Measurements from ENCODE around the gene CEP55. TPM values are rescaled to one million over a fixed set of nuclear protein-coding genes. Genes with fewer than 3 reads are reported as not detected.

The CEP55 gene
- total and polyA plus RNA-seq, 2 of the 8 experiments (the other 6 are each of a cell fraction or from before 2014, with no cell fraction given) = 7.0 to 19.6 TPM

- TF ChIP-seq ASH2L (IDR thresholded peaks at IDR 0.05; ENCODE audit: low read length) (peak; percentile 81), CBX8 (IDR thresholded peaks at IDR 0.05; ENCODE audit: borderline replicate concordance, low read depth, low read length) (no peak), RXRA (IDR thresholded peaks at IDR 0.05; ENCODE audit: insufficient read depth, low read depth, low read length) (no peak), SUZ12 (IDR thresholded peaks at IDR 0.05; ENCODE audit: low read length) (peak; percentile 99), MAX (IDR thresholded peaks at IDR 0.05) (peak; percentile 88), CREB1 (IDR thresholded peaks at IDR 0.05) (peak; percentile 76), USF2 (IDR thresholded peaks at IDR 0.05; ENCODE audit: low read length) (no peak), CTCF (IDR thresholded peaks at IDR 0.05; ENCODE audit: control extremely low read depth in 1 of 3, insufficient read depth in 1 of 3, low read depth in 1 of 3, low read length in 3 of 3) (no peak), RFX5 (IDR thresholded peaks at IDR 0.05; ENCODE audit: borderline replicate concordance, low read depth, low read length) (no peak), SAP30 (IDR thresholded peaks at IDR 0.05; ENCODE audit: insufficient read depth, insufficient replicate concordance, low read length) (no peak), BACH1 (IDR thresholded peaks at IDR 0.05; ENCODE audit: low read length) (no peak), POLR2AphosphoS5 (IDR thresholded peaks at IDR 0.05; ENCODE audit: low read depth, low read length) (no peak), YY1 (IDR thresholded peaks at IDR 0.05; ENCODE audit: low read depth, low read length) (no peak), CTBP2 (IDR thresholded peaks at IDR 0.05; ENCODE audit: borderline replicate concordance, insufficient read depth, insufficient read length, low read length) (no peak), SP1 (IDR thresholded peaks at IDR 0.05; ENCODE audit: low read depth, low read length) (no peak), RNF2 (IDR thresholded peaks at IDR 0.05; ENCODE audit: borderline replicate concordance, low read depth, low read length, missing control alignments, poor library complexity, severe bottlenecking) (peak; percentile 83), JUND (IDR thresholded peaks at IDR 0.05; ENCODE audit: low read length) (no peak), KDM4A (IDR thresholded peaks at IDR 0.05; ENCODE audit: low read depth, low read length, severe bottlenecking) (peak; percentile 95), NRF1 (IDR thresholded peaks at IDR 0.05; ENCODE audit: low read depth, low read length) (no peak)
Observed at GRCh38 chr10:93566435-93567276, 70.2 kb downstream of the CEP55 start, which contains the start of gene FFAR4 (continued).

Data from H1 (cell line).